ENCODE data around the gene DLL3.

- no peak for TF ChIP-seq CTCF (IDR thresholded peaks at IDR 0.05; ENCODE audit: low read length)
- TF ChIP-seq EZH2 (IDR thresholded peaks at IDR 0.05; ENCODE audit: borderline replicate concordance, low read length) = no peak
Measured at GRCh38 chr19:39509233-39509632, 10.5 kb downstream of the DLL3 start.

Data from OCI-LY1 (cell line).